Prostate gland (tissue), 2 donors: ENCODE data around the gene MBD6. TPM values are rescaled to one million over a fixed set of nuclear protein-coding genes. Genes with fewer than 3 reads are reported as not detected.
A peak's percentile ranks its signal among the peaks of the same experiment; 100 is the strongest.

Experiments
- DNase-seq: peaks from one replicate; pipeline ENCODE4 v3.0.0-alpha.2; 2019; ENCODE audit warnings: low spot score
- H3K27ac ChIP-seq, 2 donors: fragments of 200-600 bp; sonication (generic); 2 replicates each; pipeline ENCODE4 v1.5.1; 2017 to 2019
- H3K27me3 ChIP-seq: fragments of 200-600 bp; sonication (generic); replicated peaks from 2 replicates; pipeline ENCODE4 v1.5.1; 2019; ENCODE audit not compliant: insufficient read depth
- H3K36me3 ChIP-seq, 2 donors: fragments of 200-600 bp; sonication (generic); 1 replicate in 1 of 2; 2 replicates in 1 of 2; pipeline versions ENCODE4 v1.5.1 to v1.8.1; 2017 to 2019
- H3K4me1 ChIP-seq: fragments of 200-600 bp; sonication (generic); replicated peaks from 2 replicates; pipeline ENCODE4 v1.5.1; 2019
- H3K4me3 ChIP-seq, 2 donors: fragments of 200-600 bp; sonication (generic); 2 replicates each; pipeline ENCODE4 v1.5.1; 2017 to 2019
- H3K9me3 ChIP-seq: fragments of 200-600 bp; sonication (generic); 2 replicates; pipeline ENCODE4 v1.5.1; 2017
- POLR2A ChIP-seq: fragments of 450-650 bp; IDR thresholded peaks from one replicate; pipeline ENCODE4 v1.6.1; 2016; ENCODE audit warnings: antibody characterized with exemption, mild to moderate bottlenecking
- POLR2AphosphoS5 ChIP-seq: sonication (generic); formaldehyde crosslinking; IDR thresholded peaks from one replicate; pipeline ENCODE4 v1.6.1; 2017; ENCODE audit warnings: antibody characterized with exemption
- WGBS: methylation state at CpG from one replicate; pipeline ENCODE4 v1.1.5; 2018; 5-methylcytosine and 5-hydroxymethylcytosine counted together
- intact Hi-C: fragments of 100-400 bp; cut with DNase I; formaldehyde crosslinking; loops from one replicate; pipeline ENCODE4 v1.14.2; 2022
- total RNA-seq, 2 donors: library from RNA; depleted of rRNA; stranded (reverse); fragments of >200 nt; gene quantifications; one replicate each; pipeline ENCODE4 v1.1.0, GENCODE V29; 2016
- TF ChIP-seq, protein P1 (sequence below), 4 experiments: fragments of 200-600 bp in 2 of 4; fragments of 450-650 bp in 2 of 4; sonication (generic) in 2 of 4; IDR thresholded peaks; 1 replicate in 3 of 4; 2 replicates in 1 of 4; pipeline ENCODE4 v1.5.1; 2016 to 2019; ENCODE audit warnings: antibody characterized with exemption in 4 of 4, mild to moderate bottlenecking in 2 of 4, moderate library complexity in 2 of 4

Gene MBD6
- total RNA-seq, 2 donors from 2014 or later: 54.5 to 92.1 TPM

DNA sequence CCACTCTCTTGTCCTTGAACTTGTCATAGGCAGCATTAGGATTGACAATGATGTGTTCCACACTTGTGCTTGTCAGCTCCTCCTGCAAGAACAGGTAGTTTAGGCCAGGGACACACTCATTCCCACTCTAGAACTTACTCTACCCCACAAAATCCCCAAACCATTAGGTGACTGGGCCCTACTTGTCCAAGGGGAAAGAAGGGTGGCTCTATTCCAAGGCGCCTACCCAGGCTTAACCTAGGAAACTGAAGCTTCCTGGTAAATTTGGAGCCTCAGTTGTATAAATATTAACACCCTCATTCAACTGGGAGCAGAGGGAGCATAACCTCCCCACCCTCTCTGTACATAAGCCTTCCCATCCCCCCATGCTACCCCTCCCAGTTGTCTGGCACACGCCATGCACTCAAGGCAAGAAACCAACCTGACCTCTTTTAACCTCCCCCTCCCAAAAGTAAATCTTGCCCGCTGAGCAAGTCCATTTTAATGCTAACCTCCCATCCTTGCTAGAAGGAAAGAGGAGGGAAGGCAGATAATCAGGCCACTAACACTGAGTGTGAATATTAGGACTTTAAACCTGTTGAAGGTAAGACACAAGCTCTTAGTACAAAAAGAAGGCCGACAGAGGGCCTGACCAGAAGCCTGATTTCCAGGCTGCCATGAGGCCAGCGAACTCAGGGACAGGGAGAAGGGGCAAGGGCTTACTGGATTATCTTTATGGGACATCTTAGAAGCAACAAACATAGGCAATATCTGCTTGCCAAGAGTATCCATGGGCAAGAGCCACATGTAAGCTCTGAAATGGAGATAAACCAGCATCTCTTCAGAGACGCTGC is 13.4 kb downstream of the MBD6 start:
- WGBS: 69% methylated on average over 6 of the region's 6 CpGs
- no peaks in the 10 kb centered on the region for H3K9me3 ChIP-seq
- TF ChIP-seq POLR2AphosphoS5: no peak
- TF ChIP-seq, protein P1, sequence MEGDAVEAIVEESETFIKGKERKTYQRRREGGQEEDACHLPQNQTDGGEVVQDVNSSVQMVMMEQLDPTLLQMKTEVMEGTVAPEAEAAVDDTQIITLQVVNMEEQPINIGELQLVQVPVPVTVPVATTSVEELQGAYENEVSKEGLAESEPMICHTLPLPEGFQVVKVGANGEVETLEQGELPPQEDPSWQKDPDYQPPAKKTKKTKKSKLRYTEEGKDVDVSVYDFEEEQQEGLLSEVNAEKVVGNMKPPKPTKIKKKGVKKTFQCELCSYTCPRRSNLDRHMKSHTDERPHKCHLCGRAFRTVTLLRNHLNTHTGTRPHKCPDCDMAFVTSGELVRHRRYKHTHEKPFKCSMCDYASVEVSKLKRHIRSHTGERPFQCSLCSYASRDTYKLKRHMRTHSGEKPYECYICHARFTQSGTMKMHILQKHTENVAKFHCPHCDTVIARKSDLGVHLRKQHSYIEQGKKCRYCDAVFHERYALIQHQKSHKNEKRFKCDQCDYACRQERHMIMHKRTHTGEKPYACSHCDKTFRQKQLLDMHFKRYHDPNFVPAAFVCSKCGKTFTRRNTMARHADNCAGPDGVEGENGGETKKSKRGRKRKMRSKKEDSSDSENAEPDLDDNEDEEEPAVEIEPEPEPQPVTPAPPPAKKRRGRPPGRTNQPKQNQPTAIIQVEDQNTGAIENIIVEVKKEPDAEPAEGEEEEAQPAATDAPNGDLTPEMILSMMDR (IDR thresholded peaks at IDR 0.05): no peak
- no peak for TF ChIP-seq POLR2A
- intact Hi-C loops: no loop called here
- H3K4me3 ChIP-seq: no peak overlapping the region
- peaks cover 0 to 10% of the 10 kb centered on the region in 2 donors for H3K36me3 ChIP-seq
- DNase-seq: no peak
- H3K4me1 ChIP-seq: no peaks in the 10 kb centered on the region
- H3K27ac ChIP-seq: peak overlapping the region in 1 of 2 donors; percentile 4
- H3K27me3 ChIP-seq: no peaks in the 10 kb centered on the region

DNA sequence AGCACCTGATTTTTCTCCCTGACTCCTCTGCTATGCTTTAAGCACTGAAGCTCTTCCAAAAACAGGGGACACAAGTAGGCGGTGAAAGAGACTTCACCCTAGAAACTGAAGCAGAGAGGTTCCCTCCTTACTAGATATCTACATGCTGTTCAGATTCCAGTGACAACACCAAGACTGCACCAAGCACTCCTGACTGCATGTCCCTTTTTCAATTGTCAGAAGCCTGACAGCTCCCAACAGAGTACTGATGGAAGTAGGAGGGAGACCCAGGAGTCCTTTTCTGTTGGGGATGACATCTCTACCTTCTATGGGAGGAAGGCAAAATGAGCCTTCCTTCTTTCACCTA is 13.9 kb downstream of the MBD6 start:
- peaks cover 0 to 10% of the 10 kb centered on the region in 2 donors for H3K36me3 ChIP-seq
- no peak overlapping the region for H3K4me3 ChIP-seq
- H3K27ac ChIP-seq: peak overlapping the region in 1 of 2 donors; percentile 4
- H3K9me3 ChIP-seq: no peaks in the 10 kb centered on the region
- TF ChIP-seq POLR2AphosphoS5: no peak
- TF ChIP-seq POLR2A: no peak
- TF ChIP-seq, protein P1 (IDR thresholded peaks at IDR 0.05): no peak
- WGBS: 100% methylated on average over 1 of the region's 1 CpG
- no peak for DNase-seq
- intact Hi-C loops: no loop called here
- H3K27me3 ChIP-seq: no peaks in the 10 kb centered on the region
- no peaks in the 10 kb centered on the region for H3K4me1 ChIP-seq

DNA sequence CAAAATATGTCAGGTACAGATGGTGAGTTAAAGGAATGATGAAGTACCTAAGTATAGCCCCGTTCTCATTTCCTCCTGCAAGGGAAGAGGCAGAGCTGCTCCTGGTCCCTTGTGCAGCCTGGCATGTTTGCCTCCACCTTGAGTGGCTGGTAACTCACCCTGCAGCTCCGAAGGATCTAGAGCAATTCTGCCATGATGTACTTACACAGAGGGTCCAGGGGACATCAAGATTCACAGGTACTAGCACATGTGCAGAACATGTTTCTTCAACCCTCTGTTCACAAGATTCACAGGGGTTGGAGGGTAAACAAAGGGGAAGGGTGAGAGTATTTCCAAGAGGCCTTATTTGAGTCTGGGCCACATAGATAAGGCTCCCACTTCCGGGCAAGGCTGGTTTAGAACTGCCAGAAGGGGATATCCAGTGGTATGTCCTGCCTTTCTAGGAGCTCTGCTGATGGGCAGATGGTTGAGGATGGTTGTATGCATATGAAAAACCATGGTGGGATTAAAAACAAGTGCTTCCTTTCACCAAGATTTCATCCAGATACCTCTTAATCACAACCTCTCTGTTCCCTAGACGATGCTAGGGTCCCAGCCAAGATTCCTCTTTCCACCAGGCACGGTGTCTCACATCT is 16.6 kb downstream of the MBD6 start:
- no peak for DNase-seq
- Histone ChIP-seq H3K36me3 (peaks cover 0 to under 1% of the 10 kb centered on the region in 2 donors), H3K9me3 (no peaks in the 10 kb centered on the region), H3K27me3 (no peaks in the 10 kb centered on the region), H3K4me1 (no peaks in the 10 kb centered on the region), H3K4me3 (no peak overlapping the region), H3K27ac (no peak overlapping the region)
- intact Hi-C loops: no loop called here
- WGBS: 84% methylated on average over 5 of the region's 5 CpGs
- TF ChIP-seq, protein P1 (IDR thresholded peaks at IDR 0.05): no peak
- TF ChIP-seq POLR2A (no peak), POLR2AphosphoS5 (no peak)

DNA sequence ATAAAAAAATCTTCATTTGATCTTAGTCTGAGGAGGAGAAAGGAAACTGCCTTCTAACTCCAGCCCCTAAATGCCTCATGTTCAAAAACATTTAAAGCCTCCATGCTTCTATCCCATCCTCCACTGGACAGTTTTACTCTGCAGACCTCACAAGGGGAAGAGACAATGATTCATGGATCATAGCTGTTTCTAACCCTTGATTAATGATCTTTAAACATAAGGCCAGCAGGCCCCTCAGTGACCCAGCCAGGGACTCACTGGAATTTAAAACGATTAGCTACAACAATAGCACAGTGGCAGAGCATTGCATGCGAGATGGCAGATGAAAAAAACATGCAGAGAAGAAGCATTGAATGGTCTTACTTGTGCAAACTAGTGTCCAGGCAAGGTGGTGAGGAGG is 18.4 kb downstream of the MBD6 start:
- WGBS: 26% methylated on average over 2 of the region's 2 CpGs
- TF ChIP-seq, protein P1 (IDR thresholded peaks at IDR 0.05): no peak
- no peak for TF ChIP-seq POLR2A
- Histone ChIP-seq H3K27ac (no peak overlapping the region), H3K36me3 (no peaks in the 10 kb centered on the region), H3K4me1 (peaks cover 7% of the 10 kb centered on the region), H3K9me3 (no peaks in the 10 kb centered on the region), H3K27me3 (no peaks in the 10 kb centered on the region), H3K4me3 (no peak overlapping the region)
- no peak for DNase-seq
- intact Hi-C loops: no loop called here
